ENCODE measurements around the gene TNFRSF25. TPM values are rescaled to one million over a fixed set of nuclear protein-coding genes. Genes with fewer than 3 reads are reported as not detected.

The TNFRSF25 gene
- total RNA-seq, 2 experiments from 2014 or later = 82.4 to 87.0 TPM

DNA sequence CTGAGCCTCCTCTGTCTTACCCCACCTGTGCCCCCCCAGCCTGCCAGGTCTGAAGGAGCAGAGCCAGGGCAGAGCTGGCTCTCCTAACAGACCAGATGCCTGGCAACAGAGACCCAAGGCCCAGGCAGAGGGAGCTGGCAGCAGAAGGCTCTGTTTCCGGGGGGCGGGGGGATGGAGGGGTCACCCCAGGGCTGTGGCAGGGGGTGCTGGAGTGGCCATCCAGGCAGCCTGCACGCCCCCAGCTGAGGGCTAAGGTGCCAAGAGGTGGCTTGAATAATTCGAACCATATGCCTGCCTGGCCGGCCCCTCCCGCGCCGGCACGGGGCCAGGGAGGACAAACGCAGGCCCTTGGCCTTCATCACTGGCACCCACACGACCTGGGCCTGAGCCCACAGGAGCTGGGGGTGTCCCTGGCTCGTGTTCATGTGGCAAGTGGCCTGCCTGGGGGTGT lies 41.5 kb upstream of the TNFRSF25 start:
- H3K27me3 Mint-ChIP-seq (ENCODE audit: low read depth) = no peaks in the 10 kb centered on the region
- H3K4me1 Mint-ChIP-seq (ENCODE audit: low read depth) = no peaks in the 10 kb centered on the region
- CTCF ChIA-PET = interaction anchor here (1.4 kb wide), 2 partner anchors 18 to 21 kb away, joined by 3 to 5 read pairs; no protein-coding TSS in a partner anchor
- no peaks in the 10 kb centered on the region for H3K36me3 Mint-ChIP-seq (ENCODE audit: low read depth)
- no peak overlapping the region for H3K27ac Mint-ChIP-seq
- intact Hi-C loops (cut with micrococcal nuclease) = no loop called here
- H3K4me3 Mint-ChIP-seq = no peak overlapping the region
- DNase-seq = no peak
- no peaks in the 10 kb centered on the region for H3K9me3 Mint-ChIP-seq

DNA sequence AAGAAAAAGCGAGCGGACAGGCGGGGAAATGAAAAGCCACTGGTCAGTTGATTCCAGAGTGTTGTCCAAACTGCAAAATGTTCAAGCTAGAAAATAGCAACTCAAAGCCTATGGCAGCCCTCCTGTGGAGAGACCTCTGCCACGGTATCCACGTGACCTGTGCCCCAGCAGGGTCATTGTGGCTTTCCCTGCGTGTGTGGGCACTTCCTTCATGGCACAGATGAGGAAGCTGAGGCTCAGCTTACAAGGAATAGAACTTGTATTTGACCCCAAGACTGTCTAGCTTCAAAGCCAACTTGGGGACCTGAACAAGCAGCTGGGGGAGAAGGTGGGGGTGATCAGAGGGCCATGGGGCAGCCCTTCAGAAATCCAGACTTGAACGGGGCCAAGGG lies 41.1 kb upstream of the TNFRSF25 start:
- Mint-ChIP-seq H3K27ac (no peak overlapping the region), H3K4me1 (ENCODE audit: low read depth) (no peaks in the 10 kb centered on the region), H3K9me3 (no peaks in the 10 kb centered on the region), H3K36me3 (ENCODE audit: low read depth) (no peaks in the 10 kb centered on the region), H3K27me3 (ENCODE audit: low read depth) (no peaks in the 10 kb centered on the region), H3K4me3 (no peak overlapping the region)
- no peak for DNase-seq
- CTCF ChIA-PET = interaction anchor here (1.4 kb wide), 2 partner anchors 17 to 21 kb away, joined by 3 to 5 read pairs; no protein-coding TSS in a partner anchor
- intact Hi-C loops (cut with micrococcal nuclease) = no loop called here

DNA sequence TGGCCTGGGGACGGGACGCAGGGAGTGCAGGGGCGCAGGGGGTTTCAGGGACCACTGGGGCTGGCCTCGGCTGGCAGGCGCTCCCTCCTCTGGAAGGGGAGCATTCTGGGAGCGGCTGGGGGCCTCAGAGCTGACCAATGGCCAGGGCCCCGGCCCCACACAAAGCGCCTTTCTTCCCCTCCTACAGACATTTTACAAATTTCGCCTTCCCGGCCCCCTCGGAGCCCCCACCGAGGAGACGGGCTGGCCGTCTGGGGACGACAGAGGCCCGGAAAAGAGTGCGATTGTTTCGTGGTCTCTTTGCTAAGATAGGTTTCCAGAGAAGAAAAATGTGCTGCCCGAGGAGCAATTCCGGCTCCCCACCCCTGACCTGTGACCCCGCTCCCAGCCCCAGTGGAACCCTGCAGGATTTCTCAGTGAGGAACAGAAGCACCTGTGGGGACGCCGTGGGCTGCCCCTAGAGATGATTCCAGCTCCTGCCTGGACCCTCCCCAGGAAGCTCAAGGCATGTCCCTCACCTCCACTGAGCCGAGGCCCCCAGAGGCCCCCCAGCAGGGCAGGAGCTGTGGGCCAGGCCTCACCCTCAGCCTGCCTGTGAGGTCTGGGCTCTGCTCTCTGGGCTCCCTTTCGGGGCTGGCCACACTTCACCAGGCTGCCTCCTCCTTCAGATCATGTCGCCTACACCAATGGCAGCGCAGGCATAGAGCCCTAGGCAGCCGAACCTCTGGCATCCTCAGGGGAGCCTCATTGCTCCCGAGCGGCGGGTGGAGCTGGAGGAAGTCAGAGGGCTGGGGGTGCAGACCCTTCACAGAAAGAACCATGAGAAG lies 40.5 kb upstream of the TNFRSF25 start:
- no peak for DNase-seq
- no peaks in the 10 kb centered on the region for H3K36me3 Mint-ChIP-seq (ENCODE audit: low read depth)
- H3K9me3 Mint-ChIP-seq = no peaks in the 10 kb centered on the region
- no peaks in the 10 kb centered on the region for H3K27me3 Mint-ChIP-seq (ENCODE audit: low read depth)
- H3K27ac Mint-ChIP-seq = no peak overlapping the region
- CTCF ChIA-PET = interaction anchor here (1.3 to 1.4 kb wide), 3 partner anchors 16 to 20 kb away, joined by 3 to 5 read pairs (median 3); no protein-coding TSS in a partner anchor
- H3K4me1 Mint-ChIP-seq (ENCODE audit: low read depth) = no peaks in the 10 kb centered on the region
- no peak overlapping the region for H3K4me3 Mint-ChIP-seq
- intact Hi-C loops (cut with micrococcal nuclease) = no loop called here

DNA sequence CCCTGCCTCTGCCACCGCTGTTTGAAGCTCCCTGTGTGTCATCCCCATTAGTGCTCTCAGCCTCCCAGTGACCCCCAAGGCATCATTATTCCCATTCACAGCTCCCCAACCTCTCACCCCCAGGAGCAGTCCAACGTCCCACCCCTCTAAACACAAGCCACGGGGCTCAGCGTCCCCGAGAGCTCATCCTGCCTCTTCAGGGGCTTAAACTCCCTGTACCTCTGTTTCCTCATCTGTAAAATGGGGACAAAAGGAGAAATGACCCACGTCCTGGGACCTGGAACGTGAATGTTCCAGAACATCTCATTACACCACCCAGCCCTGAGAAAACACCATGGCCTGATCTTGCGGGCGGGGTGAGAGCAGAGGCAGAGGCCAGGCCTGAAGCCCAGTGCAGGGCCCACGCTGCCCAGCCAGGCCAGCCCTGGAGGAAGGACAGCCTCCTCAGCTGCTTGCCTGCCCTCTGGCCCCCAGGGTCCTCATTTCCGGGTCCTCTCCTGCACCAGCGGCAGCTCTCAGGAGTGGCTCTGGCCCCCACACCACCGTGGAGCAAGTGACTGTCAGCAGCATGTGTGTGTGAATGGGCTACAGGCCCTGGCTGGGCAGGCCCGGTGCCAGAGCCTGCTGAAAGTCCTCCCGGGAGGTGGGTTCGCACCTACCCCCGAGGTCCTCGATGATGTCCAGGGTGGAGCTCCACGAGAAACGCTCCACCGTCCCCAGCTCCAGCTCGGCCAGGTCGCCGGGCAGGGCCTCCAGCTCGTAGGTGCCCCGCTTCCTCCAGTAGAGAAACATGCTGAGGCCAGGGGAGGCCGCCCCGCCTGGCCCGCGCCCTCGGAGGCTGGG lies 39.6 kb upstream of the TNFRSF25 start:
- Mint-ChIP-seq H3K36me3 (ENCODE audit: low read depth) (no peaks in the 10 kb centered on the region), H3K9me3 (no peaks in the 10 kb centered on the region), H3K27ac (no peak overlapping the region), H3K27me3 (ENCODE audit: low read depth) (no peaks in the 10 kb centered on the region), H3K4me1 (ENCODE audit: low read depth) (no peaks in the 10 kb centered on the region), H3K4me3 (no peak overlapping the region)
- intact Hi-C loops (cut with micrococcal nuclease) = no loop called here
- CTCF ChIA-PET = interaction anchor here (0.7 to 1.3 kb wide), 2 partner anchors 15 to 48 kb away, joined by 3 to 5 read pairs; no protein-coding TSS in a partner anchor
- DNase-seq = no peak

DNA sequence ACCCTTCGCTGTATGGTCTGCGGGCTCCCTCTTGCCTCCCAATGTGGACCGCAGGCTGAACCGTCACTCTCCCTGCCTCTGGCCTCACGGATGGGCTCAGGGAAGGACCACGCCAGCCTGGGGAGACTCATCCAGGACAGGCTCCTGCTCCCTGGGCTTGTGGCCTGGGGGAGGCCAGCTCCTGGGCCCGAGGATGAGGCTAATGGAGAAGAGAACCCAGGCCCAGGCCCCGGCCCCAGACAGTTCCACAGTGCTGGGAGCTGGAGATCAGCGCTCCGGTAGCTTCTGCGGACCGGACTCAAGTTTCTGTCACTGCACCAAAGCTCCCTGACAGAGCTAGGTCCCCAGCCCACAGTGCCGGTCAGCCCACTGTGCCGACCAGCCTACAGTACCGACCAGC lies 38.9 kb upstream of the TNFRSF25 start:
- no peak for DNase-seq
- Mint-ChIP-seq H3K9me3 (no peaks in the 10 kb centered on the region), H3K27ac (no peak overlapping the region), H3K4me1 (ENCODE audit: low read depth) (no peaks in the 10 kb centered on the region), H3K27me3 (ENCODE audit: low read depth) (no peaks in the 10 kb centered on the region), H3K4me3 (no peak overlapping the region), H3K36me3 (ENCODE audit: low read depth) (no peaks in the 10 kb centered on the region)
- intact Hi-C loops (cut with micrococcal nuclease) = no loop called here
- CTCF ChIA-PET = interaction anchor here (0.7 kb wide), 1 partner anchor 48 kb away, joined by 5 read pairs; no protein-coding TSS in a partner anchor

DNA sequence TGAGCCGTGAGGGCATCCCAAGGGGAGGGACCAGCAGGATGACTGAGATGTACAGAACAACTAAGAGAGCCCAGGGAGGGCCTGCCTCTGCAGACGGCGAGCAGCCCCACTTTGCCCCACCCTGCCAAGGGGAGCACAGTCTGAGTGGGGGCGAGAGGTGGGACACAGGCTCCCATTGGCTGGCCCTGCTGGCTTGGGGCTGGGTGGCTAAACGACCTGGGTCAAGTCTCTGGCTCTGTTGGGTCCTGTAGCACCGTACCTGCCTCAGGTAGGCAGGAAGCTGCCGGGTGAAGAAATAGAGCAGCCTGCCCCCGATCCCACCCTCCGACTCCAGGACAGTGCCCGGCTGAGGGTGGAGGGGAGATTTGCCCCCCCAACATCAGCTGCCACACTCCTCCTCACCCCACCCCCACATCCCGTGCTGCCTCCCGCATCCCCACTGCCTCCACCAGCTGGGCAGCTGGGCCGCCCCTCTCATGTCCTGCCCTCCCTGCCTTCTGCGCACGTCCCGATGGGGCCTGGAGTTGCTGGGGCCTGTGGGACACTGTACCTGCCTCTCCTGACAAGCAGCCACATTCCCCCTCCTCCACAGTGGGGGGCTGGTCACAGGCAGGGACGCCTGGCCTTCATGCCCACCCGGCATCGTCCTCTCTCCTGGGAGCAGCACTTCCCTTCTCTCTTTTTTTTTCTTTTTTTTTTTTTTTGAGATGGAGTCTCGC lies 38.1 kb upstream of the TNFRSF25 start:
- H3K27me3 Mint-ChIP-seq (ENCODE audit: low read depth) = no peaks in the 10 kb centered on the region
- no peaks in the 10 kb centered on the region for H3K9me3 Mint-ChIP-seq
- CTCF ChIA-PET = interaction anchor here (0.9 kb wide), 1 partner anchor 18 kb away, joined by 3 read pairs; no protein-coding TSS in a partner anchor
- no peak overlapping the region for H3K4me3 Mint-ChIP-seq
- no peak for DNase-seq
- no peaks in the 10 kb centered on the region for H3K4me1 Mint-ChIP-seq (ENCODE audit: low read depth)
- intact Hi-C loops (cut with micrococcal nuclease) = no loop called here
- no peak overlapping the region for H3K27ac Mint-ChIP-seq
- H3K36me3 Mint-ChIP-seq (ENCODE audit: low read depth) = no peaks in the 10 kb centered on the region

DNA sequence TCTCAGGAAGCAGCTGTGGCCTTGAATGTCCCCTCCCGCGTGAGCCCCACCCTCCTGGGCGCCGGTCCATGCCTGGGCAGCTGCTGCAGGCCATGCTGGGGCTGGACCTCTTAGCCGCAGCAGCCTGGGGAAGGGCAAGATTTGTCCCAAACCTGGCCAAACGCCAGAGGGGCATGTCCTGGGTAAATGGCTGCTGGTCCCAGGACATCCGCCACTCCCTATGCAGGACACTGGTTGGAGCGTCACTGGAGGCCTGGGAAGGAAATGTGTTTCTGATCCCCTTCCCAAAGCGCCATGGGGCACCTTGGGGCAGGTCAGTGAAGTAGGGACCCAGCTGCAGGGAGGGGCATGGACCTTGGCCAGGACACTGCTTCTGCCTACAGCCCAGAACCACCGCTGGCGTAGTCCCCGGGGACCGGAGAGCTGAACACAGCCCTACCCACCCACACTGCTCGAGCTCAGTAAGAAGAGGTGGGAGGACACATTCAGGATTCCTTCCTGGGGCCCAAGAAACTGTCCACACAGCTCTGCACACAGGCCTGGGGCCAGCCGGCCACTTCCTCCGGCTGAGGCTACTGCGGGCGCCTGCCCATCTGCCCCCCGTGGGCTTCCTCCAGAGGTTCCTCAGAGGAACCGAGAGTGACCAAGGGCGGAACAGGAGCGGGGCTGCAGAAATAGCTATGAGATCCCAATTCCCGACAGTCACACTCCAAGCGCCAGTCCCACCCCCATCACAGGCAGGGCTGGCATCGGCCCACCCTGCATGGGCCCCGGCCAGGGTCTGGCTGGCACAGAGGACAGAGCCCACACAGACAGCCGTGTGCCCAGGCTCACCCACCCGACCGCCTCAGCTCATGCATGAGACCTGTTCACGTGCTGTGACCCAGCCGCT lies 36.3 kb upstream of the TNFRSF25 start:
- CTCF ChIA-PET = interaction anchor here (1.2 to 1.9 kb wide), 2 partner anchors 11 to 21 kb away, joined by 3 to 8 read pairs; partner anchors contain the start of gene PLEKHG5
- Mint-ChIP-seq H3K27ac (no peak overlapping the region), H3K36me3 (ENCODE audit: low read depth) (no peaks in the 10 kb centered on the region), H3K9me3 (no peaks in the 10 kb centered on the region), H3K4me3 (no peak overlapping the region), H3K4me1 (ENCODE audit: low read depth) (peaks cover 8% of the 10 kb centered on the region), H3K27me3 (ENCODE audit: low read depth) (no peaks in the 10 kb centered on the region)
- intact Hi-C loops (cut with micrococcal nuclease) = no loop called here
- DNase-seq = no peak

DNA sequence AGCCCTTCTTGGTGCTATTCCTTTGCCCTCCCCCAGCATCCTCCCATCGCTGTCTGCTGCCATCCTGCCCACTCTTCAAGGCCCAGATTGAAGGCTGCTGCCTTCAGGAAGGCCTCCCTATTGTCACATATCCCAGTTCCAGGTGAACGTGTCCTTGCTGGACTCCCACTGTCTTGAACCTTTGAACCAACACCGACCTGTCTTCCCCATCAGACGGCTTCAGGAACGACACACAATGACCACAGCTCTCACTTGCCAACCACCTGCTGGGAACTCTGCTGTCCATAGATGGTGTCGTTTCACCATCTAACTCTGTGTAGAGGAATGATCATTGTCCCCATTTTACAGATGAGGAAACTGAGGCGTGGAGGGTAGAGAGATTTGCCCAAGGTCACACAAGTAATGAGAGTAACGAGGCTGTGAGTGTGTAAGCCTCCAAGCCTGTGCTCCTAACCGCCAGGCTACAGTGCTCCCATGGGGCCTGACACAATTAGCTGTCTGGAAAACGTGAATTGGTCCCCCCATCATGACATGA lies 35.4 kb upstream of the TNFRSF25 start:
- no peaks in the 10 kb centered on the region for H3K9me3 Mint-ChIP-seq
- no peak for DNase-seq
- H3K27ac Mint-ChIP-seq = no peak overlapping the region
- no peaks in the 10 kb centered on the region for H3K36me3 Mint-ChIP-seq (ENCODE audit: low read depth)
- H3K4me1 Mint-ChIP-seq (ENCODE audit: low read depth) = peaks cover 12% of the 10 kb centered on the region
- CTCF ChIA-PET = no interaction called here
- no peaks in the 10 kb centered on the region for H3K27me3 Mint-ChIP-seq (ENCODE audit: low read depth)
- H3K4me3 Mint-ChIP-seq = no peak overlapping the region
- intact Hi-C loops (cut with micrococcal nuclease) = no loop called here

DNA sequence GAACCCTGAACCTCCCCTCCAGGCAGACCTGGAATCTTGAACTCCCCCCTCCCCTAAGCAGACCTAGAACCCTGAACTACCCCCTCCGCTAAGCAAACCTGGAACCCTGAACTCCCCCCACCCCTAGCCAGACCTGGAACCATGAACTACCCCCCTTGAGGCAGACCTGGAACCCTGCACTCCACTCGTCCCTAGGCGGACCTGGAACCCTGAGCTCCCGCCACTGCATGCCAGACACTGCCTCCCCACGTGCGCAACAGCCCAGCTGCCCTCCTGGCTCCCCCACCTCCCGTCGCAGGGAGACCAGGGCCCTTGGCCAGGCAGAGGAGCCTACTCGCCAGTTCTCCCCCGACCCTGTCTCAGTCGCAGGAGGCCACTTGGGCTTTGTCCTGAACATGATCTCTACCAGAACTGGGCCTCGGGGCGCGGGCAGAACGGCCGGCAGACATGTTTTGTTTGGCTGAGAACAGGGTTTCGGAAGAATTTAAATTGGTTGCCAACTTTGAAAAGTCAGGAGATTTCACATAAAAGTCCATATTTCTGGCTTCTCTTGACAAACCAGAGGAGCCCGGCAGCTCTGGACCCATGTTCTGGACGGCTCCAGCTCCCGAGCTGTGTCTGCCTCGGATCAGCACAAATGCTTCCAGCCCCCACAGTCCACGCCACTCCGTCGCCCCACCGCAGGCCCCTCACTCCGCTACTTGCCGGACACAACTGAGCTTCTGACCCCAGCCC lies 34.7 kb upstream of the TNFRSF25 start:
- intact Hi-C loops (cut with micrococcal nuclease) = no loop called here
- H3K4me1 Mint-ChIP-seq (ENCODE audit: low read depth) = peaks cover 17% of the 10 kb centered on the region
- no peak for DNase-seq
- no peaks in the 10 kb centered on the region for H3K36me3 Mint-ChIP-seq (ENCODE audit: low read depth)
- no peaks in the 10 kb centered on the region for H3K27me3 Mint-ChIP-seq (ENCODE audit: low read depth)
- no peak overlapping the region for H3K27ac Mint-ChIP-seq
- no peak overlapping the region for H3K4me3 Mint-ChIP-seq
- CTCF ChIA-PET = interaction anchor here (0.6 kb wide), 1 partner anchor 23 kb away, joined by 3 read pairs; no protein-coding TSS in a partner anchor
- no peaks in the 10 kb centered on the region for H3K9me3 Mint-ChIP-seq

DNA sequence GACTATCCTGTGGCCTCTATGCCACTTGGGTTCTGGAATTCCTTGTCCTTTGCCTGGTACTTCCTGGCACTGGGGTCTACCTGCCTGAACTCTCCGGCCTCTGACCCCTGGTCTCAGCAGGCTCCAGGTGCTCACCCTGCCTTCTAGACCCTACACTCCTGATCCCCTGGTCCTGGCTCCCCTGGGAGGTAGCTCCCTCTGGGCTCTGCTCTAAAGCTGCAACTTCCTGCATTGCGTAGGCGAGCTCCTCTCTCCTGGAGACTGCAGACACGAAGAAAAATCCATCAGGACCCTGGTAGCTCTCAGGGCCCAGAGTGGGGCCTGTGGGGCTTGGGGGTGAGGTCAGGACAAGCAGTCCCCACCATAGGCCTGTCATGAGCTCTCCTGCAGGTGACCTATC lies 33.3 kb upstream of the TNFRSF25 start:
- intact Hi-C loops (cut with micrococcal nuclease) = no loop called here
- Mint-ChIP-seq H3K4me3 (no peak overlapping the region), H3K36me3 (ENCODE audit: low read depth) (no peaks in the 10 kb centered on the region), H3K9me3 (no peaks in the 10 kb centered on the region), H3K27me3 (ENCODE audit: low read depth) (no peaks in the 10 kb centered on the region), H3K27ac (no peak overlapping the region), H3K4me1 (ENCODE audit: low read depth) (peaks cover 19% of the 10 kb centered on the region)
- no peak for DNase-seq
- CTCF ChIA-PET = interaction anchor here (1.0 to 1.4 kb wide), 2 partner anchors 9 to 77 kb away, joined by 3 to 6 read pairs; no protein-coding TSS in a partner anchor

Measured in activated naive CD4-positive, alpha-beta T cell treated with anti-CD3 and anti-CD28 coated beads for 36 hours (primary cell).